GM06990 (cell line): ENCODE results near the gene ZFHX3.

Experiments
- DNase-seq: peaks from one replicate; pipeline ENCODE4 v3.0.0-alpha.2; 2011; ENCODE audit not compliant: insufficient read length; ENCODE audit errors: extremely low read depth
- H3K27me3 ChIP-seq: replicated peaks from 2 replicates; pipeline ENCODE4 v1.6.0; 2011; ENCODE audit warnings: low read length; ENCODE audit not compliant: control insufficient read depth, insufficient read depth
- H3K36me3 ChIP-seq: 2 replicates; pipeline ENCODE4 v1.5.1; 2011; ENCODE audit warnings: low read length; ENCODE audit not compliant: control insufficient read depth, insufficient read depth
- H3K4me3 ChIP-seq: replicated peaks from 2 replicates; pipeline ENCODE4 v1.5.1; 2011; ENCODE audit warnings: low read depth, mild to moderate bottlenecking, control low read depth, low read length
- TF ChIP-seq, protein P1 (sequence below): IDR thresholded peaks from 2 replicates; pipeline ENCODE4 v1.5.1; 2011; ENCODE audit warnings: low read length, control low read depth, mild to moderate bottlenecking, inconsistent platforms; ENCODE audit not compliant: insufficient read depth, poor library complexity, severe bottlenecking

The ZFHX3 gene

GRCh38 chr16:72751076-72751475, 296.9 kb downstream of the ZFHX3 start:
- Histone ChIP-seq H3K27me3 (no peaks in the 10 kb centered on the region), H3K4me3 (no peak overlapping the region), H3K36me3 (no peaks in the 10 kb centered on the region)
- TF ChIP-seq, protein P1, sequence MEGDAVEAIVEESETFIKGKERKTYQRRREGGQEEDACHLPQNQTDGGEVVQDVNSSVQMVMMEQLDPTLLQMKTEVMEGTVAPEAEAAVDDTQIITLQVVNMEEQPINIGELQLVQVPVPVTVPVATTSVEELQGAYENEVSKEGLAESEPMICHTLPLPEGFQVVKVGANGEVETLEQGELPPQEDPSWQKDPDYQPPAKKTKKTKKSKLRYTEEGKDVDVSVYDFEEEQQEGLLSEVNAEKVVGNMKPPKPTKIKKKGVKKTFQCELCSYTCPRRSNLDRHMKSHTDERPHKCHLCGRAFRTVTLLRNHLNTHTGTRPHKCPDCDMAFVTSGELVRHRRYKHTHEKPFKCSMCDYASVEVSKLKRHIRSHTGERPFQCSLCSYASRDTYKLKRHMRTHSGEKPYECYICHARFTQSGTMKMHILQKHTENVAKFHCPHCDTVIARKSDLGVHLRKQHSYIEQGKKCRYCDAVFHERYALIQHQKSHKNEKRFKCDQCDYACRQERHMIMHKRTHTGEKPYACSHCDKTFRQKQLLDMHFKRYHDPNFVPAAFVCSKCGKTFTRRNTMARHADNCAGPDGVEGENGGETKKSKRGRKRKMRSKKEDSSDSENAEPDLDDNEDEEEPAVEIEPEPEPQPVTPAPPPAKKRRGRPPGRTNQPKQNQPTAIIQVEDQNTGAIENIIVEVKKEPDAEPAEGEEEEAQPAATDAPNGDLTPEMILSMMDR = no peak
- no peak for DNase-seq

DNA sequence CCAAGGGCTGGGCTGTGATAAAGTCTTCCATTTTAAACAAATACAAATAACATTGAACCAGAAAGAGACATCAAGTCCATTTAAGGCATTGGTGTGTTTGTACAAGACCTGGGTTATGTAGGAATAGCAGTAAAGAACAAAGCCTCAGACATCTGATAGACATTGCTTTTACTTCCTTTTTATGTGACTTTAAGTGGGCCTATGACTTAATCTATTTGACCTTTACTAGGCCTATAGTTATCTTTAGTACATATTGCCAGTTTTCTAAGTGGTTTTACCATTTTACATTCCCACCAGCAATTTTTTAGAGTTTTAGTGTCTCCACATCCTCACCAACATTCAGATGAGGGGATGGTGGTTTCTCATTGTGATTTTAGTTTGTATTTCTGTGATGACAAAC, 298.8 kb downstream of the ZFHX3 start:
- TF ChIP-seq, protein P1 = no peak
- Histone ChIP-seq H3K36me3 (no peaks in the 10 kb centered on the region), H3K27me3 (no peaks in the 10 kb centered on the region), H3K4me3 (no peak overlapping the region)
- DNase-seq = no peak

- Histone ChIP-seq H3K4me3 (no peak overlapping the region), H3K27me3 (no peaks in the 10 kb centered on the region), H3K36me3 (no peaks in the 10 kb centered on the region)
- TF ChIP-seq, protein P1 = no peak
- no peak for DNase-seq
Measured at GRCh38 chr16:72744076-72744793, 303.7 kb downstream of the ZFHX3 start.

DNA sequence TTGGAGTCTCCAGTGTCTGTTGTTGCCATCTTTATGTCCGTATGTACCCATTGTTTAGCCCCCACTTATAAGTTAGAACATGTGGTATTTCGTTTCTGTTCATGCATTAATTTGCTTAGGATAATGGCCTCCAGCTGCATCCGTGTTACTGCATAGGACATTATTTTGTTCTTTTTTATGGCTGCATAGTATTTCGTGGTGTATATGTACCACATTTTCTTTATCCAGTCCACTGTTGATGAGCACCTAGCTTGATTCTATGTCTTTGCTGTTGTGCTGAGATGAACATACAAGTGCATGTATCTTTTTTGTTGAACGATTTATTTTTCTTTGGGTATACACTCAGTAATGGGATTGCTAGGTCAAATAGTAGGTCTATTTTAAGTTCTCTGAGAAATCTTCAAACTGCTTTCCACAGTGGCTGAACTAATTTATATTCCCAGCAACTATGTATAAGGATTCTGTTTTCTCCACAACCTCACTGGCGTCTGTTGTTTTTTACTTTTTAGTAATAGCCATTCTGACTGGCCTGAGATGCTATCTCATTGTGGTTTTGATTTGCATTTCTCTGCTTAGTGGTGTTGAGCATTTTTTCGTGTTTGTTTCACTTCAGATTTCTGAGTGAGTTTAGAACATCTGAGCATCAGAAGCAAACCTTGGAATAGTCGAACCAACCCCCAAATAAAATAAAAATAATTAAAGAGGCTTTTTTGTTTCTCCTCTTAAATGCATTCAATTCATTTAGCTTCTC, 304.7 kb downstream of the ZFHX3 start:
- Histone ChIP-seq H3K4me3 (no peak overlapping the region), H3K36me3 (no peaks in the 10 kb centered on the region), H3K27me3 (no peaks in the 10 kb centered on the region)
- TF ChIP-seq, protein P1 = no peak
- no peak for DNase-seq

GRCh38 chr16:72740347-72740746, 307.6 kb downstream of the ZFHX3 start:
- H3K4me3 ChIP-seq = no peak overlapping the region
- TF ChIP-seq, protein P1 = no peak
- DNase-seq = no peak
- no peaks in the 10 kb centered on the region for H3K27me3 ChIP-seq
- no peaks in the 10 kb centered on the region for H3K36me3 ChIP-seq
